GM12874 (cell line): Measurements from ENCODE around the gene ROBO2.

ENCODE experiments used
- TF ChIP-seq, protein P1 (sequence below): IDR thresholded peaks from 2 replicates; pipeline ENCODE4 v1.5.1; 2011; ENCODE audit warnings: low read depth, mild to moderate bottlenecking, control low read depth, low read length, moderate library complexity; ENCODE audit not compliant: insufficient read depth

The ROBO2 gene

DNA sequence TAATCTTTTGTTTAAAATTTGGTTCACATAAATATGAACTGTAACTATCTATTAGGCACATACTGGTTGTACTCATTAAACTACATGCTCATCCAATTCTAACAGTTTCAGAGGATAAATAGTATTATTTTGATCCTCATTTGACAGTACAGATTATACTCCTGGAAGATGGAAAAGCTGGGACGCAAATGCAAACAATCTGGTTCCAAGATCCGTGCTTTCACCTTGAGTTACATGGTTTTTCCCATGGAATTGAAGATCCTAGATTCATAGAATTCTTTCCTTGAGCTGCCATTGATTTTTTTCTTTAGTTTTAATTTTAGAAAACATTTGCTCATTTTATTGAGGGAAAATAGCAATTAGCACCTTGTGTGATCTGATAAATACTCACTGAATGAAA lies 285.8 kb downstream of the ROBO2 start:
- TF ChIP-seq, protein P1, sequence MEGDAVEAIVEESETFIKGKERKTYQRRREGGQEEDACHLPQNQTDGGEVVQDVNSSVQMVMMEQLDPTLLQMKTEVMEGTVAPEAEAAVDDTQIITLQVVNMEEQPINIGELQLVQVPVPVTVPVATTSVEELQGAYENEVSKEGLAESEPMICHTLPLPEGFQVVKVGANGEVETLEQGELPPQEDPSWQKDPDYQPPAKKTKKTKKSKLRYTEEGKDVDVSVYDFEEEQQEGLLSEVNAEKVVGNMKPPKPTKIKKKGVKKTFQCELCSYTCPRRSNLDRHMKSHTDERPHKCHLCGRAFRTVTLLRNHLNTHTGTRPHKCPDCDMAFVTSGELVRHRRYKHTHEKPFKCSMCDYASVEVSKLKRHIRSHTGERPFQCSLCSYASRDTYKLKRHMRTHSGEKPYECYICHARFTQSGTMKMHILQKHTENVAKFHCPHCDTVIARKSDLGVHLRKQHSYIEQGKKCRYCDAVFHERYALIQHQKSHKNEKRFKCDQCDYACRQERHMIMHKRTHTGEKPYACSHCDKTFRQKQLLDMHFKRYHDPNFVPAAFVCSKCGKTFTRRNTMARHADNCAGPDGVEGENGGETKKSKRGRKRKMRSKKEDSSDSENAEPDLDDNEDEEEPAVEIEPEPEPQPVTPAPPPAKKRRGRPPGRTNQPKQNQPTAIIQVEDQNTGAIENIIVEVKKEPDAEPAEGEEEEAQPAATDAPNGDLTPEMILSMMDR = no peak

DNA sequence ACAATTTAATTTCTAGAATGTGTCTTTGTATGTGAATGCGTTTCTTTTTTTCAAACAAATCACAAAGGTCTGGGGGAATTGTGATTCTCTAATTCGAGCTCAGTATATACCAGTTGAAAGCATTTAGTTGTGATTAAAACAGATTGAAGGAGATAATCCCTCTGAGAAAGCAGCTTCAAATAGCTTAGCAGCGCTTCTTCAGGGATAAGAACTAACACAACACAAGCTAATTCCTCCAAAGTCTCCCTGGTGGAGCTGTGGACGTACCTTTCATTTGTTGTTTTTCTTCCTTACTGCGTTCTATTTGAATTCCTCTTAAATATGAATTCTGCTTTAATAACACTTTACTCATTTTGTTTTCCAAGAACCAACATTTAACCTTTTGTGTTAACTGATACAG lies 286.7 kb downstream of the ROBO2 start:
- TF ChIP-seq, protein P1 = no peak

DNA sequence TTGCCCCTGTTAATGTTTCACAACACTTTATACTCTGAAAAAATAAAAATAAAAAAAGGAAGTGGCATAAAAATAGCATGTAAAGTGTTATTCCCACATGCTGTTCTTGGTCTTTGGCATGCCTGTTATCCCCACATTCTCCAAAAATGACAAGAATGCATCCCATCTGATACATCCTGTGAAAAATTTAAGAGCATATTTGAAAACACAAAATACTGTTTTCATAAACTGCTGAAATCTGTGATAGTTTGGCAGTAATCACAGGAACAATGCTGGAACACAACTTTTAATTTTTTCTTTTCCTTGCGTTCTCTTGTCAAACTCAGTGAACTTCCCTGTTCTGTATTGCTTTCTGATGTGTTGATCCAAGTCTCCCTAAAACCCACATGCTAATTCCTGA lies 288.8 kb downstream of the ROBO2 start:
- TF ChIP-seq, protein P1 = no peak

DNA sequence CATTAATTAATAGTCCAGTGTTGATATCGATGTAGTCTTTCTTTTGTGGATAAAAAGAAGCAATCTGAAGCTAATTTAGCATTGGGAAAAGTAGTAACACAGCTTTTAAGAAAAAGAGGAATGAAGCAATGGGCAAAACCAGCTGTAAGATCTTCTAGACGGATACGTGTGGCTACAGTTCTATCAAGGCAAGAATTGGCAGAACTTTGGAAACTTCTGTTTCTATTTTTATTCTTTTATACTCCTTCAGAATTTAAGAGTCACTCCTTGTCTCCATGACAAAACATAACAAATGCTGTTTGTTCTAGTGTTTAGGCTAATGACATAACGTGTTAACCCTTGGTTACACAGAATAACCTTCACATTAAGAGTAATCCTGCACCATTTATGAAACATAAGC lies 289.2 kb downstream of the ROBO2 start:
- TF ChIP-seq, protein P1 = no peak

DNA sequence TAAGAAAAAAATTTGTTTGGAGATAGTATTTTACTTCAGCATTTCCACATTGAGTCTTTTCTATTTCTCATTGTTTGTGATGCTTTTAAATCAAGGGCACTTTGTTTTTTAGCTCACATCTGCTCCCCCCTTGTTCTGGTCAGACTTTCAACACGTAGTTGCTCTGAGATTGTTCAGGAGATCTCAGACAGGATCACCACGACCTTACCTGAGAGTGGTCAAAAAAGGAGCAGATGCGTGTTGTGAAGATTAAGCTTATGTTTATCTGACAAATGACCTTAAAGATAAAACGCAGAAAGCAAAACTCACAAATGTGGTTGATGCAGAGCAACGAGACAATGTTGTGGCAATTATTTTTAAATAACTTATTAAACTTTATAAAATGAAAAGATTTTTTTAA lies 298.3 kb downstream of the ROBO2 start:
- TF ChIP-seq, protein P1 = no peak

DNA sequence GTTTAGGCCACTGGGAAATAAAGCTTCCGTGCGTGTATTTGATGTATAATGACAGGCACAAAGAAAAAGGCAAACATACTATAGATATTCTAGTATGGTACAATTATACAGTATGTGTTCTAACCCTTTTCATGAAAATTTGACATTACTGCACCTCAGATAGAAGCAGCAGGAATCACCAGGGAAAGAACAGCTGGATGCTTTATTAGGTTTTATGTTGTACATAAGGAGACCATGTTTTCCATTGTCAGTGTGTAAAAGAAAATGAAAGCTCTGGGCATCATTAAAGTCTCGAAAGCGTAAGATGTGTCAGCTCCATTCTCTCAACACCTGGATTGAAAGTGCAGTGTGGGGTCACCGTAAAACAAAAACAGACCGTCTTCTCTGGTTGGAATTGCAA lies 302.1 kb downstream of the ROBO2 start:
- TF ChIP-seq, protein P1 = no peak

DNA sequence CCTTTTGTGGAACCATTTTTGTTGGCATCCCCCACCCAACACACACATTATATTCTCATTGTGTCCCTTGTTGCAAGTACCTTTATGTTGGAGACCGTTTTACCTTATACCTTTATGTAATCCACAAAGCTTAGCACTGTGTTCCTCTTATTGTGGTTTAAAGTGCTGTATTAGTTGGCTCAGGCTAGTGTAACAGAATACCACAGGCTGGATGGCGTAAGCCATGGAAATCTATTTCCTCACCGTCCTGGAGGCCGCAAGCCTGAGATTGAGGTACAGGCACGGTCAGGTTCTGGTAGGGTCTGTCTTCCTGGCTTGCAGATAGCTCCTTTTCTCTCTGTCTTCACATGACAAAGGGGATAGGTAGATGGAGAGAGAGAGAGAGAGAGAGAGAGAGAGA lies 302.8 kb downstream of the ROBO2 start:
- TF ChIP-seq, protein P1 = no peak

DNA sequence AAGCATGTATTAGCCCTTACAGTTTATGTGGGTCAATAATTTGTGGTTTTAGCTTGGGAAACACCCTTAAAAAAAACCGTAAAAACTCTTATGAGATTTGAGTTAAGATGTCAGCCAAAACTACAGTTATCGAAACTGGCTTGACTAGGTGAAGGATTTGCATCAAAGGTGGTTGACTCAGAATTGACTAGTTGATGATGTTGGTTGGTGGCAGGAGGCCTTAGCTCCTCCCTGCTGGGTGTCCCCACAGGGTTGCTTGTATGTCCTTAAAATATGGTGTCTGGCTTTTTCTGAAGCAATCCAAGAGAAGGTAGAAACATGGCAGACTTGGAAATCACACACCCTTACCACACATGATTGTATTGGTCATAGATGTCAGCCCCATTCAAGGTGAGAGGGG lies 305.1 kb downstream of the ROBO2 start:
- TF ChIP-seq, protein P1 = no peak
